ENCODE data around the gene WWC1. TPM values are rescaled to one million over a fixed set of nuclear protein-coding genes. Genes with fewer than 3 reads are reported as not detected.

The WWC1 gene
- total RNA-seq, 1 experiment from 2014 or later = 13.2 TPM

DNA sequence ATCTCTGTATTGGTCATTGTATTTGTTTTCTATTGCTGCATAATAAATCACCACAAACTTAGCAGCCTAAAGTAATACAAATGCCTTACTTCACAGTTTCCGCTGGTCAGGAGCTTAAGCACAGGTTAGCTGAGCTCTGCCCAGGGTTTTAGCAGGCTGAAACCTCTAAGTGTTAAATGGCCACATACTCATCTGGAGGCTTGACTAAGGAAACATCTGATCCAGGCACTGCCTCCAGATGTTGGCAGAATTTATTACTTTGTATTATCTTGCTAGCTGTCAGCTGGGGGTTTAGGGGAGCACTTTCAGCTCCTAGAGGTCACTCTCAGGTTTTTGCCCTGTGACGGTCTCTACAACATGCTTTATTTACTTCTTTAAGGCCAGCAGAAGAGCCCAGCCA is 171.6 kb downstream of the WWC1 start:
- no peaks in the 10 kb centered on the region for H3K27me3 ChIP-seq (replicated peaks)
- peaks cover 5% of the 10 kb centered on the region for H3K36me3 ChIP-seq
- no peaks in the 10 kb centered on the region for H3K9me3 ChIP-seq (replicated peaks)
- no peak overlapping the region for H3K4me3 ChIP-seq
- H3K4me1 ChIP-seq (replicated peaks) = no peaks in the 10 kb centered on the region
- no peak for DNase-seq (ENCODE audit: low read depth in 1 of 2, low spot score in 2 of 2)
- no peak overlapping the region for H3K27ac ChIP-seq

DNA sequence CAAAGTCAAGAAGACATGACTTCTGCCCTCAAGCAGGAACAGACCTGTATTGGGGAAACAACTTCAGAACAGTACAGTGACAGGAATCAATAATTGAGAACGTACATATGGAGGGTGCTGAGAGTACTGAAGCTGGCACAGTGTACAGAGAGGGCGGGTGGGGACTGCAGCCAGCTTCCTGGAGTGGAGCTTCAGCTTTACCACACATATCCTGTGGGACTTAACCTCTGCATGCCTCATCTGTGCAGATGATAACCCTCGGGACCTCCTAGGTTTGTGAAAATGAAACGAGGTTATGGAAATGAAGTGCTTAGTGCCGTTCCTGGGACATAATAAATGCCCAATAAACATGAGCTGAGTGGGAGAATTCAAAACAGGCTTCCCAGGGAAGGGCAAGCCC is 172.8 kb downstream of the WWC1 start:
- Histone ChIP-seq H3K9me3 (replicated peaks) (no peaks in the 10 kb centered on the region), H3K27ac (no peak overlapping the region), H3K27me3 (replicated peaks) (no peaks in the 10 kb centered on the region), H3K4me3 (no peak overlapping the region), H3K4me1 (replicated peaks) (peaks cover 9% of the 10 kb centered on the region), H3K36me3 (no peaks in the 10 kb centered on the region; the same call in 1 of the 2 replicates)
- no peak for DNase-seq (ENCODE audit: low read depth in 1 of 2, low spot score in 2 of 2)

DNA sequence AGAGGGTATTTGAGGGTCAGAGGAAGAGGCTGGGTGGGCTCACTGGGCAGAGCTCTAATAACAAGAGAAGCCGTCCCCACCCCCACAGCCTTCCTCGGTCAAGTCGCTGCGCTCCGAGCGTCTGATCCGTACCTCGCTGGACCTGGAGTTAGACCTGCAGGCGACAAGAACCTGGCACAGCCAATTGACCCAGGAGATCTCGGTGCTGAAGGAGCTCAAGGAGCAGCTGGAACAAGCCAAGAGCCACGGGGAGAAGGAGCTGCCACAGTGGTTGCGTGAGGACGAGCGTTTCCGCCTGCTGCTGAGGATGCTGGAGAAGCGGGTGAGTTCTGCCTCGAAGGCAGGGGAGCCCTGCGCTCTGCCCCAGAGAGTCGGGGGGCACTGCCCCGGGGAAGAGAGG is 173.2 kb downstream of the WWC1 start:
- Histone ChIP-seq H3K9me3 (replicated peaks) (no peaks in the 10 kb centered on the region), H3K36me3 (no peaks in the 10 kb centered on the region; the same call in 1 of the 2 replicates), H3K4me1 (replicated peaks) (peaks cover 13% of the 10 kb centered on the region), H3K27ac (no peak overlapping the region), H3K27me3 (replicated peaks) (no peaks in the 10 kb centered on the region), H3K4me3 (no peak overlapping the region)
- DNase-seq (ENCODE audit: low read depth in 1 of 2, low spot score in 2 of 2) = no peak

DNA sequence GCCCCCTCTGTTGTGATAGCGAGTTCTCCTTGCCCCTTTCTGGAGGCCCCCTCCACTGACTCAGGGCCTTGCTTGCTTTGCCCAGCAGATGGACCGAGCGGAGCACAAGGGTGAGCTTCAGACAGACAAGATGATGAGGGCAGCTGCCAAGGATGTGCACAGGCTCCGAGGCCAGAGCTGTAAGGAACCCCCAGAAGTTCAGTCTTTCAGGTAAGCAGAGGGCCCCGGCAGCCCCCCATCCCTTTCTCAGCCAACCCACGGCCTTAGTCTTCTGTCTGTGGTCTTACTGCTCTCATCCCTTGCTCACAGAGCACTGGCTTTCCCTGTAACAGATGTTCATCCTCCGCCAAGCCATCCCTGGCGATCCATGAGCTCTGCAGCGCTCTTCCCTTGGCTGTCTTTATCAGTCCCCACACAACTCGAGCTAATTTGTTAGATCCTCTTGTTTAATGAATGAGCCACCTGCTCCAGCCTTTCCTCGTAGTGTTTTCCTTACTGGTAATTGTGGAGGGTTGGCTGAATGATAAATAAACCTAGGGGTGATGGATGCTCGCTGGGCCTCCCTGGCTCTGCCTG is 176.4 kb downstream of the WWC1 start:
- no peaks in the 10 kb centered on the region for H3K9me3 ChIP-seq (replicated peaks)
- H3K27me3 ChIP-seq (replicated peaks) = no peaks in the 10 kb centered on the region
- H3K27ac ChIP-seq = no peak overlapping the region; the same call in 1 of the 2 replicates
- peaks cover 39% of the 10 kb centered on the region for H3K4me1 ChIP-seq (replicated peaks)
- no peak overlapping the region for H3K4me3 ChIP-seq
- DNase-seq (ENCODE audit: low read depth in 1 of 2, low spot score in 2 of 2) = no peak
- no peaks in the 10 kb centered on the region; the same call in 1 of the 2 replicates for H3K36me3 ChIP-seq

DNA sequence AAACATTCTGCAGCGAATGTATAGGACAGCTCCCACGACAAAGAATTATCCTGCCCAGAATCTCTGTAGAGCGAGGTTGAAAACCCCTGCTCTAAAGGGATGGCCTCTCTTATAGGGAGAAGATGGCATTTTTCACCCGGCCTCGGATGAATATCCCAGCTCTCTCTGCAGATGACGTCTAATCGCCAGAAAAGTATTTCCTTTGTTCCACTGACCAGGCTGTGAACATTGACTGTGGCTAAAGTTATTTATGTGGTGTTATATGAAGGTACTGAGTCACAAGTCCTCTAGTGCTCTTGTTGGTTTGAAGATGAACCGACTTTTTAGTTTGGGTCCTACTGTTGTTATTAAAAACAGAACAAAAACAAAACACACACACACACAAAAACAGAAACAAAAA is 177.4 kb downstream of the WWC1 start:
- no peaks in the 10 kb centered on the region for H3K27me3 ChIP-seq (replicated peaks)
- H3K4me3 ChIP-seq = no peak overlapping the region
- DNase-seq (ENCODE audit: low read depth in 1 of 2, low spot score in 2 of 2) = peak; percentile 70 to 89
- H3K9me3 ChIP-seq (replicated peaks) = no peaks in the 10 kb centered on the region
- no peaks in the 10 kb centered on the region for H3K36me3 ChIP-seq
- H3K4me1 ChIP-seq (replicated peaks) = peaks cover 49% of the 10 kb centered on the region
- peak overlapping the region; percentile 62 for H3K27ac ChIP-seq

DNA sequence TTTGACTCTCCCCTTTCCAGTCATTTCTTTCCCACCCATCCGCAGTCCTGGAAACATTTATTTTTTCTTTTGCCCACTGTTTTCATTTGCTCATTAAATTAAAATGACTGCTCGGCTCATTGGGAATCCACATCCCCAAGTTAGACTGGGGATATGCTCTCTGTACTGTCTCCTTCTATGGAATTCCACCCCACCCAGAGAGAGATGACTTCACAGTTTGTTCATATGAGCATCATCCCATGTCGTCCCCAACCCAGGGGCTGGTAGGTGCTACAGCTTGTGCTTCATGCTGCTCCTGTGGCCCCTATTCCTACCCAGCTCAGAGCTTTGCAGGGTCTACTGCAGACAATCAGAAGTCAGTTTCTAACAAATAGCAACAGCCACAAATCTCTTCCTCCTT is 178.4 kb downstream of the WWC1 start:
- H3K9me3 ChIP-seq (replicated peaks) = no peaks in the 10 kb centered on the region
- no peak for DNase-seq (ENCODE audit: low read depth in 1 of 2, low spot score in 2 of 2)

DNA sequence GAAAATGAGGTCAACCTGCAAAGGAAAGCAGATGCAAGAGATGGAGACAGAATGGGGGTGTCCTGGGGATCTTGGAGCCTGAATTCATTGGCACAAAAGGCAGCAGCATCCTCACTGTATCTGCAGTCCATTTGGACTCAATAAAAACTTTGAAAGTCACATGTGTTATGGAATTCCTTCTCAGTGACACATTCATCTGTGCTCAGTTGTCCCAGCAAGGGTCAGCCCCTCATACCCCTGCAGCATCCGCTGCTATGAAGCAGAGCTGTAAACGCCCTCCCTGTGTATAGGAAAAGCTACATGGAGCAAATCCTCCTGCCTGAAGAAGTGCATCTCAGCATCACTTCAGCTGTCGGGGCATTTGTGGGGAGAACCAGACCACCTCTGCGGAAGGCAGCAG is 180.3 kb downstream of the WWC1 start:
- Histone ChIP-seq H3K4me3 (no peak overlapping the region), H3K4me1 (replicated peaks) (peaks cover 77% of the 10 kb centered on the region), H3K36me3 (no peaks in the 10 kb centered on the region), H3K27ac (peak overlapping the region; percentile 87), H3K27me3 (replicated peaks) (no peaks in the 10 kb centered on the region), H3K9me3 (replicated peaks) (no peaks in the 10 kb centered on the region)
- DNase-seq (ENCODE audit: low read depth in 1 of 2, low spot score in 2 of 2) = peak; percentile 84 to 85

More for the DNA sequence above, 178.4 kb downstream of the WWC1 start:
- no peaks in the 10 kb centered on the region for H3K36me3 ChIP-seq
- no peaks in the 10 kb centered on the region for H3K27me3 ChIP-seq (replicated peaks)
- H3K4me1 ChIP-seq (replicated peaks) = peaks cover 59% of the 10 kb centered on the region
- no peak overlapping the region for H3K4me3 ChIP-seq
- H3K27ac ChIP-seq = peak overlapping the region; percentile 62

DNA sequence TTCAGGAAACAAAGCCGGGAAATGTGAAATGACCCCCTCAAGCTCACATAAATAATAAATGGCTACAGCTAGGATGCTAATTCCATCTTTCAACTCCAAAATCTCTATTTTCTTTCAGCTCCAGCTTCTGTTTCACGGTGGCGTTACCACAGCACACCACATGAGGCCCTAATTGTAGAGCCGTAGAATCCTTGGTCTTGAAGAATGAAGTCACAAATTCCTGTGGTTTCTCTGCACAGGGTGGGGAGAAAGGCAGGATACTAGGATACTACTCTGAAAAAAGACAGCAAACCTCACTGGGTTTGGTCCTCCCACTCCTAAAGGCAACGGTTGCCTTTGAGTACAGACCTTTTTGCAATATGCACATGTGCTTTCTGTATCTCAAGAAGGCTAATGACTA is 180.9 kb downstream of the WWC1 start:
- Histone ChIP-seq H3K4me3 (no peak overlapping the region), H3K27me3 (replicated peaks) (no peaks in the 10 kb centered on the region), H3K36me3 (no peaks in the 10 kb centered on the region), H3K4me1 (replicated peaks) (peaks cover 82% of the 10 kb centered on the region), H3K27ac (peak overlapping the region; percentile 87), H3K9me3 (replicated peaks) (no peaks in the 10 kb centered on the region)
- DNase-seq (ENCODE audit: low read depth in 1 of 2, low spot score in 2 of 2) = peak; percentile 88 to 95

DNA sequence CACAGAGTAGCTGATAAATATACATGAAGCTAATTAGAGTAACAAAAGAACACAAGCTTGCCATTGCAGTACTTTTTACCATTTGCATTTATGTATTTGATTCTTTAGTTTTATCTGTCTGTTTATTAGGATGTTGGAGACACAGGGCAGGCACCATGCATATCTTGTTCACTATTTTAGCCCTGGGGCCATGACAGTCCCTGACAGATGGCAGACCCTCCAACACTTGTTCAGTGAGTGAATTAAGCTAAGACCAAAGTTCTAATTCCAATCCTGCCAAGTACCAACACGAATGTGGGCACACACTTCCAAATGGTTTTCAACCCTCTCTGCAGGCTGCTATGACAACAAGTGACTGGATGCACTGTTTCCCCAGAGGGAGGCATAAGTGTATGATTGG is 182.9 kb downstream of the WWC1 start:
- no peak for DNase-seq (ENCODE audit: low read depth in 1 of 2, low spot score in 2 of 2)
- H3K4me3 ChIP-seq = no peak overlapping the region
- H3K27ac ChIP-seq = peak overlapping the region; percentile 2; the same call in 1 of the 2 replicates
- H3K9me3 ChIP-seq (replicated peaks) = no peaks in the 10 kb centered on the region
- H3K4me1 ChIP-seq (replicated peaks) = peaks cover 91% of the 10 kb centered on the region
- H3K27me3 ChIP-seq (replicated peaks) = no peaks in the 10 kb centered on the region
- H3K36me3 ChIP-seq = no peaks in the 10 kb centered on the region

DNA sequence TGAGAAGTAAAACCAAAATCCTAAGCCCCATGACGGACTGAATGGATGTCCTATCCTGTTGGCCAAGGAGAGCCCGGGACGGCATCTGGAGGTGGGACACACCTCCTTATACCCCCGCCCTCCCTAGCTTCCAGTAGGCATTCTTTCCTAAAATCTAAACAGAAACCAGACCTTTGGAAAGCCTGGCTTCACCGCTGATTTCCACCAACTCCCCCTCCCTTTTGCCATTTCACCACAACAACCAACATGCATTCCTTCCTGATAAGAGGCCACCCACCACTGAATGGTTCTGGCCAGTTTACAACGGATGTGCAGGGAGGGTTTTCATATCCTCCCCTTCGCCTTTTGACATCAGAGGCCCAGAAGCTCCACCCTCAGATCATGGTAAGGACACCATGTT is 185.6 kb downstream of the WWC1 start:
- DNase-seq (ENCODE audit: low read depth in 1 of 2, low spot score in 2 of 2) = peak; percentile 97 to 99
- H3K4me3 ChIP-seq = no peak overlapping the region
- peaks cover 73% of the 10 kb centered on the region for H3K4me1 ChIP-seq (replicated peaks)
- no peaks in the 10 kb centered on the region for H3K27me3 ChIP-seq (replicated peaks)
- H3K27ac ChIP-seq = peak overlapping the region; percentile 70
- H3K9me3 ChIP-seq (replicated peaks) = no peaks in the 10 kb centered on the region
- H3K36me3 ChIP-seq = no peaks in the 10 kb centered on the region

DNA sequence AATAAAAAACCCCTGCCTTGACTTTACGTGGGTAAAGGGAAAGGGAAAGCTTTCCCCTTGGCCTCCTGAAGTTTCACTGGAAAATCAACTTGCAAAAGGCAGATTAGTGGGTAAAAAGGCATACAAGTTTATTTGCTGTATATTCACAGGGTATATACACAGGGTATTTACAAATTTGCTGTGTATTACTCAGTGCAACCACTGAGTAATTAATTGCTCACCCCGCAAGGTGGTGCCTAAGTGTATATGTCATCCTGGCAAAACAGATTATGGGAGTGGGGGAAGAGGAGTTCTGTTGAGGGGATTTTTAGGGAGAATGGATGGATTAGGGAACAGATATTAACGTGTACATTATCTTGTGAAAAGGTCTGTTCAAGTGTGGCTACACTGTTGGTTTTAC is 187.7 kb downstream of the WWC1 start:
- Histone ChIP-seq H3K4me1 (replicated peaks) (peaks cover 52% of the 10 kb centered on the region), H3K9me3 (replicated peaks) (no peaks in the 10 kb centered on the region), H3K27ac (peak overlapping the region; percentile 15), H3K27me3 (replicated peaks) (no peaks in the 10 kb centered on the region), H3K4me3 (no peak overlapping the region), H3K36me3 (no peaks in the 10 kb centered on the region)
- DNase-seq (ENCODE audit: low read depth in 1 of 2, low spot score in 2 of 2) = peak in 1 of 2 experiments; percentile 48

DNA sequence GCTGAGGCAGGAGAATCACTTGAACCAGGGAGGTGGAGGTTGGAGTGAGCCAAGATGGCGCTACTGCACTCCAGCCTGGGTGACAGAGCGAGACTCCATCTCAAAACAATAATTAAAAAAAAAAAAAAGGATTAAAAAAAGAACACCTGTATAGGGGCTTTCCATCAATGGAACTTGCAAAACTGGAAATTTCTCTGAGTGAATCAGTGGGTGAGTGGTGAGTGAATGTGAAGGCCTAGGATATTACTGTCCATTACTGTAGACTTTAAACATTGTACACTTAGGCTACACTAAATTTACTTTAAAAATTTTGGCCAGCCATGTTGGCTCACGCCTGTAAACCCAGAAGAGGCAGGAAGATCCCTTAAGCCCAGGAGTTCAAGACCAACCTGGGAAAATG is 189.2 kb downstream of the WWC1 start:
- Histone ChIP-seq H3K27me3 (replicated peaks) (no peaks in the 10 kb centered on the region), H3K4me1 (replicated peaks) (peaks cover 37% of the 10 kb centered on the region), H3K27ac (no peak overlapping the region), H3K36me3 (no peaks in the 10 kb centered on the region), H3K9me3 (replicated peaks) (no peaks in the 10 kb centered on the region), H3K4me3 (no peak overlapping the region)
- DNase-seq (ENCODE audit: low read depth in 1 of 2, low spot score in 2 of 2) = no peak

DNA sequence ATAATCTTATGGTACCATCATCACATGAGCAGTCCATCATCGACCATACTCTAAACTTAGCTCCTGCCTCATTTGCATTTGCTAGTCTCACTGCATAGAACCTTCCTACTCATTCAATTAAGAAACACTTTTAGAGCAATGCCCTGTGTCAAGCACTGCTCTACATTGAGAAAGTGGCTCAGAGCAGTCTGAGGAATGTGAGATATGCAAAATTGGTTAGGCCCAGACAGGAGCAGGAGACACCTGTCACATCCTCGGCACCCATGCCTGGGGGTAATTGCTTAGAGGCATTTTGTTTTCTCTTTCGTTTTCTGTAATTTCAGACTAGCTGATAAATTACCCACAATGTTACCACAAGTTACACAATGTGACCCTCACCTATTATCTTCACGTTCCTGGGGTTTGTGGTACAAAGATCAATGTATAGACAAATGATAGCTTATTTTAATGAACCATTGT is 189.9 kb downstream of the WWC1 start:
- Histone ChIP-seq H3K27me3 (replicated peaks) (no peaks in the 10 kb centered on the region), H3K27ac (no peak overlapping the region), H3K9me3 (replicated peaks) (no peaks in the 10 kb centered on the region), H3K4me3 (no peak overlapping the region), H3K36me3 (no peaks in the 10 kb centered on the region), H3K4me1 (replicated peaks) (peaks cover 36% of the 10 kb centered on the region)
- no peak for DNase-seq (ENCODE audit: low read depth in 1 of 2, low spot score in 2 of 2)

DNA sequence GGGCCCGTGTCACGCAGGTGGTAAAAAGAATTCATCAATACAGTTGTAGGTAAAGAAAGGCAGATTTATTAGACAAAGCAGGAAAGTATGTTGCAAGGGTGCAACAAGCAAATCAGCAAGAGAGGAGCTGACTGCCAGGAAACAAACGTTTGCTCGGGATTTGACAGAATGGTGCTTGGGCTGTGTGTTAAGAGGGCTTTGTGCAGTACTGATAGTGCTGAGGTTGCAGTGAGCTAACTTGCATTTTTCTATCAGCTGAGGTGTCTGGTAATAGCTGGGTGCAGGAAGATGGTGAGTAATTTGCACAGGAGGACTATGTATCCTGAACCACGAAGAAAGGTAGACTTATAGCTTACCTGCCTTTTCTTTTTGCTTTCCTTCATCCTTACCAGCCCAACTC is 190.9 kb downstream of the WWC1 start:
- peaks cover 1% of the 10 kb centered on the region; the same call in 1 of the 2 replicates for H3K36me3 ChIP-seq
- peaks cover 28% of the 10 kb centered on the region for H3K4me1 ChIP-seq (replicated peaks)
- H3K4me3 ChIP-seq = no peak overlapping the region
- H3K27ac ChIP-seq = no peak overlapping the region
- H3K9me3 ChIP-seq (replicated peaks) = no peaks in the 10 kb centered on the region
- no peak for DNase-seq (ENCODE audit: low read depth in 1 of 2, low spot score in 2 of 2)
- no peaks in the 10 kb centered on the region for H3K27me3 ChIP-seq (replicated peaks)
